ENCODE data around the gene SH3GL1. TPM values are rescaled to one million over a fixed set of nuclear protein-coding genes. Genes with fewer than 3 reads are reported as not detected.

The SH3GL1 gene
- total and polyA plus RNA-seq, 10 of the 15 experiments (the other 5 are each of a cell fraction or from before 2014, with no cell fraction given) = 0.93 to 47.4 (median 28.4) TPM

DNA sequence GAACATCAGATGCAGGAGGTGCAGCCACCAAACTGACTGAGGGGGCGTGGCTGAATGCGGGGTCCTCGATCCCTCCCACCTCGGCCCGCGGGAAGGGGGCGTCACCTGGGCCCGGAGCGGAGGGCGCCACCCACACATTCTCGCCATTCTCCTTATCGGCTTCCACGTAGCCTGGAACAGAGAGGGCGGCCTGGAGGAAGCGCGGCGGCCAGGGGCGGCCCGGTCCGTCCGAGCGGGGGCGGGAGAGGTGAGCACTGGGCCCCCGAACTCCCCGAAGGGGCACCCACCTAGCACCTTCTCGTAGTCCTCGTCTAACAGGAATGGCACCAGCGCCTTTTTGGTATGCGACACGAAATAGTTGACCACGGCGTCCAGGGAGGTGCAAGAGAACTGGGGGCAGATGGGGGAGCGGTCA lies 73.5 kb downstream of the SH3GL1 start (continued):
- TF ChIP-seq ZNF687 (IDR thresholded peaks at IDR 0.05) (no peak), EED (IDR thresholded peaks at IDR 0.05; ENCODE audit: low read depth) (no peak), NRF1 (conservative IDR thresholded peaks at IDR 0.05; ENCODE audit: low read depth, low read length) (no peak), YY1 (IDR thresholded peaks at IDR 0.05; ENCODE audit: low read depth, low read length) (no peak), JUND (IDR thresholded peaks at IDR 0.05; ENCODE audit: low read depth, low read length) (no peak), LARP7 (IDR thresholded peaks at IDR 0.05) (no peak), TBL1XR1 (IDR thresholded peaks at IDR 0.05; ENCODE audit: low read depth, low read length) (no peak), NR2C2 (IDR thresholded peaks at IDR 0.05; ENCODE audit: borderline replicate concordance, control insufficient read depth, insufficient read length, low read depth) (no peak), E2F8 (IDR thresholded peaks at IDR 0.05; ENCODE audit: low read depth, partially characterized antibody) (no peak), CEBPB (IDR thresholded peaks at IDR 0.05; ENCODE audit: borderline replicate concordance in 1 of 2, low read depth in 2 of 2, low read length in 2 of 2) (no peak), ZNF384 (IDR thresholded peaks at IDR 0.05; ENCODE audit: borderline replicate concordance, low read depth, low read length) (no peak)
- TF ChIP-seq, protein P1, sequence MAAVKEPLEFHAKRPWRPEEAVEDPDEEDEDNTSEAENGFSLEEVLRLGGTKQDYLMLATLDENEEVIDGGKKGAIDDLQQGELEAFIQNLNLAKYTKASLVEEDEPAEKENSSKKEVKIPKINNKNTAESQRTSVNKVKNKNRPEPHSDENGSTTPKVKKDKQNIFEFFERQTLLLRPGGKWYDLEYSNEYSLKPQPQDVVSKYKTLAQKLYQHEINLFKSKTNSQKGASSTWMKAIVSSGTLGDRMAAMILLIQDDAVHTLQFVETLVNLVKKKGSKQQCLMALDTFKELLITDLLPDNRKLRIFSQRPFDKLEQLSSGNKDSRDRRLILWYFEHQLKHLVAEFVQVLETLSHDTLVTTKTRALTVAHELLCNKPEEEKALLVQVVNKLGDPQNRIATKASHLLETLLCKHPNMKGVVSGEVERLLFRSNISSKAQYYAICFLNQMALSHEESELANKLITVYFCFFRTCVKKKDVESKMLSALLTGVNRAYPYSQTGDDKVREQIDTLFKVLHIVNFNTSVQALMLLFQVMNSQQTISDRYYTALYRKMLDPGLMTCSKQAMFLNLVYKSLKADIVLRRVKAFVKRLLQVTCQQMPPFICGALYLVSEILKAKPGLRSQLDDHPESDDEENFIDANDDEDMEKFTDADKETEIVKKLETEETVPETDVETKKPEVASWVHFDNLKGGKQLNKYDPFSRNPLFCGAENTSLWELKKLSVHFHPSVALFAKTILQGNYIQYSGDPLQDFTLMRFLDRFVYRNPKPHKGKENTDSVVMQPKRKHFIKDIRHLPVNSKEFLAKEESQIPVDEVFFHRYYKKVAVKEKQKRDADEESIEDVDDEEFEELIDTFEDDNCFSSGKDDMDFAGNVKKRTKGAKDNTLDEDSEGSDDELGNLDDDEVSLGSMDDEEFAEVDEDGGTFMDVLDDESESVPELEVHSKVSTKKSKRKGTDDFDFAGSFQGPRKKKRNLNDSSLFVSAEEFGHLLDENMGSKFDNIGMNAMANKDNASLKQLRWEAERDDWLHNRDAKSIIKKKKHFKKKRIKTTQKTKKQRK (IDR thresholded peaks at IDR 0.05; ENCODE audit: low read depth, low read length) = no peak
